Neural crest cell (in vitro differentiated cells): ENCODE data around the gene PTX3. TPM values are rescaled to one million over a fixed set of nuclear protein-coding genes. Genes with fewer than 3 reads are reported as not detected.

ENCODE experiments used
- DNase-seq: peaks from one replicate; pipeline ENCODE4 v3.0.0; 2021; ENCODE audit warnings: low read depth, mixed read lengths, low spot score
- H3K27ac Mint-ChIP-seq: one replicate; pipeline ENCODE4 v1.8.0; 2021; ENCODE audit warnings: mild to moderate bottlenecking, mixed read lengths; ENCODE audit not compliant: unreplicated experiment
- H3K27me3 Mint-ChIP-seq: 2 replicates; pipeline ENCODE4 v1.8.0; 2021; ENCODE audit warnings: low read depth, mild to moderate bottlenecking, mixed read lengths
- H3K36me3 Mint-ChIP-seq: 2 replicates; pipeline ENCODE4 v1.8.0; 2021; ENCODE audit warnings: low read depth, mild to moderate bottlenecking, mixed read lengths
- H3K4me1 Mint-ChIP-seq: 2 replicates; pipeline ENCODE4 v1.8.0; 2021; ENCODE audit warnings: mixed read lengths
- H3K4me3 Mint-ChIP-seq: one replicate; pipeline ENCODE4 v1.8.0; 2021; ENCODE audit warnings: mild to moderate bottlenecking, mixed read lengths
- H3K9me3 Mint-ChIP-seq: 2 replicates; pipeline ENCODE4 v1.8.0; 2021; ENCODE audit warnings: mixed read lengths
- CTCF ChIP-seq: fragments of 200-600 bp; sonication (generic); conservative IDR thresholded peaks from 2 replicates; pipeline ENCODE4 v1.5.0; 2021; ENCODE audit warnings: antibody characterized with exemption, mild to moderate bottlenecking
- total RNA-seq: library from RNA; stranded (reverse); gene quantifications from 2 replicates; pipeline ENCODE4 v1.2.1, GENCODE V29; 2021

The PTX3 gene
- total RNA-seq, 1 donor from 2014 or later: 45.6 TPM

DNA sequence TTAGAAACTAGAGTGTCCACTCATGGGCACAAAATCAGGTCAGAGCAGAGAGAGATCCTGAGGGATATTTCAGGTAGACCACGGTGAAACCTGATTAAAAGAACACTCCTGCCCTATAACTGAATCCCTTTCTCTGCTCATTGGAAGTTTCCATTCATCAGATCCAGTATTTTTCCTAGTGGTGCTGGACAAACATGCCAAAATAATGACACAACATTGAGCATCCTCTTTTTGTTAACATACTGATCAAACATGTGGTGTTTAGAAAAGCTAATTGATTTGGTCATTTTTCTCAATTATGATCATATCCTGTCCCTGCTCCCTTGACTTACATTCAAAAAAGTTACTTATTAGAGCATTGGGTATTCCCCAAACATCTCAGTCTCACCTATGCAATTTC is 27.2 kb downstream of the PTX3 start:
- no peak for TF ChIP-seq CTCF
- no peak overlapping the region for H3K27ac Mint-ChIP-seq

DNA sequence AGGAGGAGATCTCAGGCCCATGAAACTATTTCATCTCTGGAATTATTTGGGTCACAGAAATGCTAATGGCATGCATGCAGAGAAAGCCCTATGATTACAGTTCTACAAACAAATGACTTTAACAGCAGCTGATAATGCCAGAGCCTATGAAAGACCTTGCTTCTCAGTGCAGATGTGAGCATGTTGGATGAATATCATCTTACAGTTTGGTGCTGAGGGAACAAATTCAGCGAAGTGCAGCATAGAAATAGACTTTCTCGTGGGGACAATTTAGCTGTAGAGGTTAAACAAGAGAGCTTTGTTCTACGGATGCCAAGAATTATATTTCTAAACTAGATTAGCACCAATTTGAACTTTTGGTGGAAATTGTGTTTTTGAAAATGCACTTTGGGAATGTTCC is 27.7 kb downstream of the PTX3 start:
- peaks cover 3% of the 10 kb centered on the region for H3K36me3 Mint-ChIP-seq
- H3K27me3 Mint-ChIP-seq: no peaks in the 10 kb centered on the region
- no peaks in the 10 kb centered on the region for H3K9me3 Mint-ChIP-seq
- H3K4me1 Mint-ChIP-seq: peaks cover 4% of the 10 kb centered on the region
- DNase-seq: no peak
- TF ChIP-seq CTCF: no peak
- no peak overlapping the region for H3K4me3 Mint-ChIP-seq
- no peak overlapping the region for H3K27ac Mint-ChIP-seq

More for the DNA sequence above, 27.2 kb downstream of the PTX3 start:
- peaks cover 4% of the 10 kb centered on the region for H3K4me1 Mint-ChIP-seq
- H3K9me3 Mint-ChIP-seq: no peaks in the 10 kb centered on the region
- no peaks in the 10 kb centered on the region for H3K27me3 Mint-ChIP-seq
- DNase-seq: no peak
- H3K4me3 Mint-ChIP-seq: no peak overlapping the region
- peaks cover 3% of the 10 kb centered on the region for H3K36me3 Mint-ChIP-seq

DNA sequence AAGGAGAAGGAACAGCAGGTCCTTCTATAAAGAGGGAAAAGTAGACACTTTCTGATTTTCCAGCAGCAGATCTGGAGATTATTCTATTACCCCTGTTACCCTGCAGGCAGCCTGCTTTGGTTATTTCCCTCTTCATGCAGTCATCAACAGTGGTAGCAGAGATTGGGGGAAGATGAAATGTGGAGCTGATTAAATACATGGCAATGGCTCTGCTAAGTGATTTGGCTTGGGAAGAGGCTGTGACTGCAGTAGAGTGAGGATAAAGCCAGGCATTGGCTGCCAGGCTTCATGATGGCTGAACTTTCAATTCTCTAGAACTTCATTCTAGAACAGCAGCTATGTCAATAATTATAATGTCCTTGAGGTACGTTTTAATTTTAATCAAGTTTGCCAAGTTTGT is 29.1 kb downstream of the PTX3 start:
- no peak for DNase-seq
- TF ChIP-seq CTCF: no peak
- Mint-ChIP-seq H3K36me3 (peaks cover 3% of the 10 kb centered on the region), H3K4me3 (no peak overlapping the region), H3K4me1 (peaks cover 4% of the 10 kb centered on the region), H3K27ac (no peak overlapping the region), H3K9me3 (no peaks in the 10 kb centered on the region), H3K27me3 (no peaks in the 10 kb centered on the region)

- H3K36me3 Mint-ChIP-seq: peaks cover 3% of the 10 kb centered on the region
- TF ChIP-seq CTCF: no peak
- no peaks in the 10 kb centered on the region for H3K9me3 Mint-ChIP-seq
- H3K4me3 Mint-ChIP-seq: no peak overlapping the region
- H3K4me1 Mint-ChIP-seq: peaks cover 4% of the 10 kb centered on the region
- DNase-seq: no peak
- H3K27me3 Mint-ChIP-seq: no peaks in the 10 kb centered on the region
- H3K27ac Mint-ChIP-seq: no peak overlapping the region
These were observed 30.6 kb downstream of the PTX3 start for GRCh38 chr3:157467200-157467599.

DNA sequence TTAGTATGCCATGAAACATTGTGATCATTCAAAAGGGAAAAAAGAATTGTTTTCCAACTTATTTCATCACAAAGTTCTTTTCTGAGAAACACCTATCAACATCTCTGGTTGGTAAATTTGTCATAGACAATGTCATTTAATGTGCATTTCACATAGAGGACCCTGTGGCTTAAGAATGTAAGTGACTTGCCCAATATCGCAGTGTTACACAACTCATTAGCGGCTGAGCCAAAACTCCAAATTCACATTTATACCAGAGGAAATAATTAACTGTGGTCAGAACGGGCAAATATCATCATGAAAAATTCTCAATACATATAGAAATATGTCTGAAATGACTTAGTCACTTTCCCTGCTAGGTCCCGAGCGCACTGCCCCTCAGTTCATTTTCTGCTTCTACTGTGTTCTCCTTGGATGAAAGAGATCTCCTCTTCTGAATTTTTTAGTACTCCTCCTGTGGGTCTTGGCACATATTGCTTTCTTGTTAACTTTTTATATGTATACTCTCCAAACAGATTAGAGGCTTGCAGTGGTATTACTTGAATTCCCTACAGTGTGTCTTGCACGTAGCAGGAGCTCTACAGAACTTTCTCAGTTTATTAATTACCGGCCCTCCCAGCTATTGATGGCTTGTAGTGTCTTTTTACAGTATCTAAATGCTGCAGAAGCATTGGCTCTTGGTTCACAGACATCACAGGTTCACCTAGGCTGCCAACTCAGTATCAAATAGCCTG is 33.1 kb downstream of the PTX3 start:
- Mint-ChIP-seq H3K27me3 (no peaks in the 10 kb centered on the region), H3K4me3 (no peak overlapping the region), H3K27ac (no peak overlapping the region), H3K36me3 (peaks cover 3% of the 10 kb centered on the region), H3K9me3 (no peaks in the 10 kb centered on the region), H3K4me1 (no peaks in the 10 kb centered on the region)
- TF ChIP-seq CTCF: no peak
- DNase-seq: no peak
